ENCODE data around the gene TTC39C. TPM values are rescaled to one million over a fixed set of nuclear protein-coding genes. Genes with fewer than 3 reads are reported as not detected.

TTC39C gene
- polyA plus RNA-seq, 1 experiment: 24.3 TPM

DNA sequence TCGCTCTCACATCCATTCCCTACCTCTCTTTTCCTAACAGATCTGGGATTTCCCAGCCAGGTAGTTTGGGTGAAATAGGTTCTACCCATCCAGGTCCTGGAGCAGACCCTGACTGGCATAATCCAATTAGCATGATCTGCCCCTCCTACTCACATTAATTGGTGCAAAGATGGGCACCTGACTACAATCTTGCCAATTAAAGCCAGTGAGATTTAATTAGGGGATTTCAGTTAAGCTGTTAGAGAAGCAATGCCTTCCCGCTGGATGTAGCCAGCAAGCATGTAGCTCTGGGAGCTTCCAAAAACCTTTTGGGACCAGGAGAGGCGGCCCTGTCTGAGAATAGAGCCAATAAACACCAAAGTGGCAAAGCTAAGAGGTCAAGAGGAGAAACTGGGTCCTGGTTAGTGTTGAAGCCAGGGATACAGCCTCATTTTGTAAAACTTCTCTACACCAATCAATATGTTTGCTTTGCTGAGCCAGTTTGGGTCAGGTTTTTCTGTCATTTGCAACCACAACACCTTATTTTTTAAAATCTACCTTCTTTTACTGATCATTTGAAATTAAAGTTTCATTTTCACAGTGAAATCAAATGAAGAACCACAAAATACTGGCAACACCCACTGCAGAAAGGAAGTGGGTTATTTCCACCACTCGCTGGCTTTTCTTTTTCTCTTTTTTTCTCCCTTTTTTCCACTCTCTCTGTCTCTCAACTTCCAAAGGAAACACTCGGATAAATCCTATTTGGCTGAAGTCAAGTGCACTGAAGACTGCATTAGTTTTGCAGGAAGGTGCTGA is 3.2 kb upstream of the TTC39C start:
- ChIA-PET CTCF (no interaction called here), POLR2A (no interaction called here)
- TF ChIP-seq CTCF (IDR thresholded peaks at IDR 0.05; ENCODE audit: low read depth, low read length): no peak
- H3K27ac ChIP-seq (ENCODE audit: low read depth, low read length): no peak overlapping the region
- H3K4me3 ChIP-seq (ENCODE audit: low read depth, low read length): no peak overlapping the region
- H3K9me3 ChIP-seq (ENCODE audit: control insufficient read depth, insufficient read depth, low read length): peaks cover 4% of the 10 kb centered on the region; the same call in 1 of the 2 replicates
- peaks cover 25% of the 10 kb centered on the region for H3K27me3 ChIP-seq (ENCODE audit: control insufficient read depth, insufficient read depth, low read length)
- no peak for DNase-seq (ENCODE audit: low read depth, low spot score)

- Histone ChIP-seq H3K9me3 (ENCODE audit: control insufficient read depth, insufficient read depth, low read length) (peaks cover 4% of the 10 kb centered on the region; the same call in 1 of the 2 replicates), H3K27ac (ENCODE audit: low read depth, low read length) (no peak overlapping the region), H3K4me3 (ENCODE audit: low read depth, low read length) (no peak overlapping the region), H3K27me3 (ENCODE audit: control insufficient read depth, insufficient read depth, low read length) (peaks cover 22% of the 10 kb centered on the region)
- no peak for DNase-seq (ENCODE audit: low read depth, low spot score)
- no peak for TF ChIP-seq CTCF (IDR thresholded peaks at IDR 0.05; ENCODE audit: low read depth, low read length)
- CTCF ChIA-PET: interaction anchor here (0.5 kb wide), 1 partner anchor 273 kb away, joined by 3 read pairs; no protein-coding TSS in a partner anchor
- POLR2A ChIA-PET: interaction anchor here (1.2 kb wide), 1 partner anchor 63 kb away, joined by 3 read pairs; no protein-coding TSS in a partner anchor
Observed at GRCh38 chr18:24013051-24013450, 1.5 kb upstream of the TTC39C start.

- Histone ChIP-seq H3K27ac (ENCODE audit: low read depth, low read length) (peak overlapping the region; percentile 90), H3K4me3 (ENCODE audit: low read depth, low read length) (peak overlapping the region; percentile 87), H3K9me3 (ENCODE audit: control insufficient read depth, insufficient read depth, low read length) (peaks cover 4% of the 10 kb centered on the region; the same call in 1 of the 2 replicates), H3K27me3 (ENCODE audit: control insufficient read depth, insufficient read depth, low read length) (peaks cover 6% of the 10 kb centered on the region)
- ChIA-PET CTCF (no interaction called here), POLR2A (interaction anchor here (1.3 to 2.0 kb wide), 2 partner anchors 61 to 124 kb away, joined by 4 to 10 read pairs; partner anchors contain the start of gene CABYR)
- TF ChIP-seq CTCF (IDR thresholded peaks at IDR 0.05; ENCODE audit: low read depth, low read length): 0 out of 2 replicates have a peak, but pooled peaks have one; percentile 3
- DNase-seq (ENCODE audit: low read depth, low spot score): no peak
Observed at GRCh38 chr18:24014986-24015638, 558 bp downstream of the TTC39C start.

DNA sequence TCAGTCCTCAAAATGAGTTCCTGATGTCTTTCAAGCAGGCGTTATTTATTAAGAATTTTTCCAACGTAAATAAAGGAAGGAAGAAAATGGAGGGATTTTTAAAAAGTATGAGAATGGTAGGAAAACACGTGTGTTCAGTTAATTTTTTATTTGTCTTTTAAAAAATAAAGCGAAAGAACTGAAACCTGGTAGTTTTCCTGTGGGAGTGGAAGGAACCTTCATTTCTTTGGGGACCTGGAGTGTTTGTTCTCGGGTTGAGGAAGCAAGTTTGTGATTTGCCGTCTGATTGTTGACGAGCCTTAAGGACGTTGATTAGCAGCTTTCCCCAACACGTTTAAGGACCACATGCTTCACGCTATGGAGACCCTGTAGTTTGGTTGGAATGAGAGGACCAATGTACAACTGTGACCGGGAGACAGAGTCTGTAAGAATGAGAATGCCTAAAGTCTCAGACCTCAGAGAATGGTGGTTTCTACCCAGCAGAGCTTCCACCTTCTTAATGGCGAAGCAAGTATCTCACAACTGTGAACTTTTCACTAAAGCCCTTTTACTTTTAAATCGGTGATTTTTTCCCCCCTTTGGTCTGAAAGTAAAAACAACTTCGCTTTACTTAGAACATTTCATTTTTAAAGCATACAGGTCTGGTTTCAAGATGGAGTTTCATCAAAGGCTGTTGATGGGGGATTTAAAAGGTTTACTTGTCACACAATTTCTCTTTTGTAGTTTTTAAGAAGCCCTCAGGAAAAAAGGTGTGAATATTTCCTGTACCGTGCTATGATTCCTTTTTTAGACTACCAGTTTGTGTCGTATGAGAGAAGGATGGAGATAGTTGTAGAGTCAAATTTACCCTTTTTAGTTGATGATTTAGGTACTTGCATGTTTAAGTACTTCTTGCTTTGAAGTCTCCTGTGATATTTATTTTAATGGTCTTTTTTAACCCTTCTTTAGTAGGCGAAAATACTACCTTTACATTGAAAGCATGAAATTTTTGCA is 1.4 kb downstream of the TTC39C start:
- ChIA-PET CTCF (interaction anchor here (1.2 kb wide), 1 partner anchor 104 kb away, joined by 3 read pairs; no protein-coding TSS in a partner anchor), POLR2A (interaction anchor here (1.3 to 2.0 kb wide), 2 partner anchors 60 to 123 kb away, joined by 4 to 10 read pairs; partner anchors contain the start of gene CABYR)
- no peak for DNase-seq (ENCODE audit: low read depth, low spot score)
- no peak for TF ChIP-seq CTCF (IDR thresholded peaks at IDR 0.05; ENCODE audit: low read depth, low read length)
- H3K4me3 ChIP-seq (ENCODE audit: low read depth, low read length): peak overlapping the region; percentile 87
- H3K9me3 ChIP-seq (ENCODE audit: control insufficient read depth, insufficient read depth, low read length): peaks cover 4% of the 10 kb centered on the region; the same call in 1 of the 2 replicates
- no peak overlapping the region for H3K27ac ChIP-seq (ENCODE audit: low read depth, low read length)
- peaks cover 2% of the 10 kb centered on the region for H3K27me3 ChIP-seq (ENCODE audit: control insufficient read depth, insufficient read depth, low read length)

All from AG04450 (cell line).